PFSK-1 (cell line): Measurements from ENCODE around the gene ENOX2.

Experiments used
- POLR2AphosphoS5 ChIP-seq: IDR thresholded peaks from 2 replicates; pipeline ENCODE4 v1.6.1; 2012; ENCODE audit warnings: low read depth, mild to moderate bottlenecking, control low read depth, low read length, moderate library complexity
- TAF1 ChIP-seq: IDR thresholded peaks from 2 replicates; pipeline ENCODE4 v1.6.1; 2012; ENCODE audit warnings: low read length, control low read depth, borderline replicate concordance; ENCODE audit not compliant: insufficient read depth
- TF ChIP-seq, protein P1 (sequence below), 2 experiments: IDR thresholded peaks; 2 replicates each; pipeline versions ENCODE4 v1.6.1 to v1.8.0; 2011 to 2012; ENCODE audit warnings: low read depth in 2 of 2, low read length in 2 of 2, control low read depth in 1 of 2, inconsistent platforms in 1 of 2, mild to moderate bottlenecking in 1 of 2, moderate library complexity in 1 of 2; ENCODE audit not compliant: insufficient read depth in 1 of 2

GRCh38 chrX:130799393-130799792, 103.6 kb downstream of the ENOX2 start:
- TF ChIP-seq POLR2AphosphoS5: no peak
- no peak for TF ChIP-seq TAF1
- TF ChIP-seq, protein P1, sequence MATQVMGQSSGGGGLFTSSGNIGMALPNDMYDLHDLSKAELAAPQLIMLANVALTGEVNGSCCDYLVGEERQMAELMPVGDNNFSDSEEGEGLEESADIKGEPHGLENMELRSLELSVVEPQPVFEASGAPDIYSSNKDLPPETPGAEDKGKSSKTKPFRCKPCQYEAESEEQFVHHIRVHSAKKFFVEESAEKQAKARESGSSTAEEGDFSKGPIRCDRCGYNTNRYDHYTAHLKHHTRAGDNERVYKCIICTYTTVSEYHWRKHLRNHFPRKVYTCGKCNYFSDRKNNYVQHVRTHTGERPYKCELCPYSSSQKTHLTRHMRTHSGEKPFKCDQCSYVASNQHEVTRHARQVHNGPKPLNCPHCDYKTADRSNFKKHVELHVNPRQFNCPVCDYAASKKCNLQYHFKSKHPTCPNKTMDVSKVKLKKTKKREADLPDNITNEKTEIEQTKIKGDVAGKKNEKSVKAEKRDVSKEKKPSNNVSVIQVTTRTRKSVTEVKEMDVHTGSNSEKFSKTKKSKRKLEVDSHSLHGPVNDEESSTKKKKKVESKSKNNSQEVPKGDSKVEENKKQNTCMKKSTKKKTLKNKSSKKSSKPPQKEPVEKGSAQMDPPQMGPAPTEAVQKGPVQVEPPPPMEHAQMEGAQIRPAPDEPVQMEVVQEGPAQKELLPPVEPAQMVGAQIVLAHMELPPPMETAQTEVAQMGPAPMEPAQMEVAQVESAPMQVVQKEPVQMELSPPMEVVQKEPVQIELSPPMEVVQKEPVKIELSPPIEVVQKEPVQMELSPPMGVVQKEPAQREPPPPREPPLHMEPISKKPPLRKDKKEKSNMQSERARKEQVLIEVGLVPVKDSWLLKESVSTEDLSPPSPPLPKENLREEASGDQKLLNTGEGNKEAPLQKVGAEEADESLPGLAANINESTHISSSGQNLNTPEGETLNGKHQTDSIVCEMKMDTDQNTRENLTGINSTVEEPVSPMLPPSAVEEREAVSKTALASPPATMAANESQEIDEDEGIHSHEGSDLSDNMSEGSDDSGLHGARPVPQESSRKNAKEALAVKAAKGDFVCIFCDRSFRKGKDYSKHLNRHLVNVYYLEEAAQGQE (IDR thresholded peaks at IDR 0.05; ENCODE audit: insufficient read depth in 1 of 2, low read depth in 2 of 2, low read length in 2 of 2): no peak
